MCF 10A (cell line): ENCODE measurements around the gene CSRNP3. TPM values are rescaled to one million over a fixed set of nuclear protein-coding genes. Genes with fewer than 3 reads are reported as not detected.

ENCODE experiments used
- BruUV-seq: library from RNA; stranded (reverse); fragments of 400-500 nt; replicated peaks from 2 replicates; lab custom pipeline; 2021; lab: Mats Ljungman, UMichigan
- CTCF ChIA-PET: fragments of 300-600 bp; sonication (Branson Sonifier 250); formaldehyde crosslinking; extraction: SDS; loops from one replicate; lab custom pipeline; 2021; ENCODE audit warnings: antibody characterized with exemption, inconsistent platforms; lab: Yijun Ruan, JAX
- POLR2A ChIA-PET: fragments of 300-600, 350-650 bp; sonication (Branson Sonifier 250); formaldehyde crosslinking; extraction: SDS; loops from one replicate; lab custom pipeline; 2020; ENCODE audit warnings: antibody characterized with exemption, inconsistent platforms; lab: Yijun Ruan, JAX
- DNase-seq: peaks from one replicate; pipeline ENCODE4 v3.0.0-alpha.2; 2018; ENCODE audit not compliant: unreplicated experiment
- H3K27ac Mint-ChIP-seq: one replicate; pipeline ENCODE4 v1.8.0; 2022; ENCODE audit warnings: mild to moderate bottlenecking, low read depth, mixed read lengths; ENCODE audit not compliant: unreplicated experiment
- H3K27me3 Mint-ChIP-seq: one replicate; pipeline ENCODE4 v1.8.0; 2022; ENCODE audit warnings: mixed read lengths; ENCODE audit not compliant: insufficient read depth, unreplicated experiment
- H3K36me3 Mint-ChIP-seq: one replicate; pipeline ENCODE4 v1.8.0; 2022; ENCODE audit warnings: mild to moderate bottlenecking, moderate library complexity, mixed read lengths; ENCODE audit not compliant: insufficient read depth, unreplicated experiment
- H3K4me1 Mint-ChIP-seq: one replicate; pipeline ENCODE4 v1.8.0; 2022; ENCODE audit warnings: mixed read lengths; ENCODE audit not compliant: insufficient read depth, unreplicated experiment
- H3K4me3 Mint-ChIP-seq: one replicate; pipeline ENCODE4 v1.8.0; 2022; ENCODE audit warnings: mild to moderate bottlenecking, moderate library complexity, mixed read lengths; ENCODE audit not compliant: unreplicated experiment
- H3K9me3 Mint-ChIP-seq: one replicate; pipeline ENCODE4 v1.8.0; 2022; ENCODE audit warnings: mixed read lengths; ENCODE audit not compliant: unreplicated experiment
- intact Hi-C: fragments of 100-400 bp; cut with micrococcal nuclease; formaldehyde crosslinking; loops from 2 replicates; pipeline ENCODE4 v1.14.1; 2022
- total RNA-seq: library from RNA; stranded (reverse); gene quantifications from 2 replicates; pipeline ENCODE4 v1.2.3, GENCODE V29; 2022
- TF ChIP-seq, protein P1 (sequence below): fragments of 200-600 bp; IDR thresholded peaks from one replicate; pipeline ENCODE4 v1.8.0; 2022; ENCODE audit warnings: antibody characterized with exemption, mild to moderate bottlenecking; ENCODE audit not compliant: unreplicated experiment

CSRNP3 gene
- total RNA-seq, 1 experiment from 2014 or later = 0.33 TPM

GRCh38 chr2:165571477-165571876, 102.0 kb downstream of the CSRNP3 start:
- TF ChIP-seq, protein P1, sequence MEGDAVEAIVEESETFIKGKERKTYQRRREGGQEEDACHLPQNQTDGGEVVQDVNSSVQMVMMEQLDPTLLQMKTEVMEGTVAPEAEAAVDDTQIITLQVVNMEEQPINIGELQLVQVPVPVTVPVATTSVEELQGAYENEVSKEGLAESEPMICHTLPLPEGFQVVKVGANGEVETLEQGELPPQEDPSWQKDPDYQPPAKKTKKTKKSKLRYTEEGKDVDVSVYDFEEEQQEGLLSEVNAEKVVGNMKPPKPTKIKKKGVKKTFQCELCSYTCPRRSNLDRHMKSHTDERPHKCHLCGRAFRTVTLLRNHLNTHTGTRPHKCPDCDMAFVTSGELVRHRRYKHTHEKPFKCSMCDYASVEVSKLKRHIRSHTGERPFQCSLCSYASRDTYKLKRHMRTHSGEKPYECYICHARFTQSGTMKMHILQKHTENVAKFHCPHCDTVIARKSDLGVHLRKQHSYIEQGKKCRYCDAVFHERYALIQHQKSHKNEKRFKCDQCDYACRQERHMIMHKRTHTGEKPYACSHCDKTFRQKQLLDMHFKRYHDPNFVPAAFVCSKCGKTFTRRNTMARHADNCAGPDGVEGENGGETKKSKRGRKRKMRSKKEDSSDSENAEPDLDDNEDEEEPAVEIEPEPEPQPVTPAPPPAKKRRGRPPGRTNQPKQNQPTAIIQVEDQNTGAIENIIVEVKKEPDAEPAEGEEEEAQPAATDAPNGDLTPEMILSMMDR = no peak
- Mint-ChIP-seq H3K27ac (no peak overlapping the region), H3K4me3 (no peak overlapping the region), H3K27me3 (peaks cover 89% of the 10 kb centered on the region), H3K4me1 (no peaks in the 10 kb centered on the region), H3K36me3 (no peaks in the 10 kb centered on the region), H3K9me3 (no peaks in the 10 kb centered on the region)
- BruUV-seq = no TSS peak
- POLR2A ChIA-PET = interaction anchor here (0.7 kb wide), 1 partner anchor 64 kb away, joined by 3 read pairs; no protein-coding TSS in a partner anchor
- DNase-seq = no peak
- intact Hi-C loops = no loop called here
- CTCF ChIA-PET = no interaction called here

GRCh38 chr2:165572151-165572550, 102.7 kb downstream of the CSRNP3 start:
- no TSS peak for BruUV-seq
- Mint-ChIP-seq H3K9me3 (no peaks in the 10 kb centered on the region), H3K4me3 (no peak overlapping the region), H3K27ac (no peak overlapping the region), H3K27me3 (peaks cover 86% of the 10 kb centered on the region), H3K36me3 (no peaks in the 10 kb centered on the region), H3K4me1 (no peaks in the 10 kb centered on the region)
- ChIA-PET POLR2A (no interaction called here), CTCF (interaction anchor here (0.5 to 0.6 kb wide), 2 partner anchors 212 to 269 kb away, joined by 3 read pairs; no protein-coding TSS in a partner anchor)
- TF ChIP-seq, protein P1 = no peak
- intact Hi-C loops = no loop called here
- no peak for DNase-seq

- no TSS peak for BruUV-seq
- no peaks in the 10 kb centered on the region for H3K36me3 Mint-ChIP-seq
- intact Hi-C loops = no loop called here
- H3K9me3 Mint-ChIP-seq = no peaks in the 10 kb centered on the region
- H3K4me1 Mint-ChIP-seq = no peaks in the 10 kb centered on the region
- TF ChIP-seq, protein P1 = no peak
- H3K4me3 Mint-ChIP-seq = peak overlapping the region; percentile 57
- POLR2A ChIA-PET = no interaction called here
- no peak overlapping the region for H3K27ac Mint-ChIP-seq
- H3K27me3 Mint-ChIP-seq = peaks cover 69% of the 10 kb centered on the region
- no peak for DNase-seq
- CTCF ChIA-PET = interaction anchor here (0.6 kb wide), 1 partner anchor 11 kb away, joined by 3 read pairs; no protein-coding TSS in a partner anchor
Observed at GRCh38 chr2:165573534-165574461, 104.3 kb downstream of the CSRNP3 start.

DNA sequence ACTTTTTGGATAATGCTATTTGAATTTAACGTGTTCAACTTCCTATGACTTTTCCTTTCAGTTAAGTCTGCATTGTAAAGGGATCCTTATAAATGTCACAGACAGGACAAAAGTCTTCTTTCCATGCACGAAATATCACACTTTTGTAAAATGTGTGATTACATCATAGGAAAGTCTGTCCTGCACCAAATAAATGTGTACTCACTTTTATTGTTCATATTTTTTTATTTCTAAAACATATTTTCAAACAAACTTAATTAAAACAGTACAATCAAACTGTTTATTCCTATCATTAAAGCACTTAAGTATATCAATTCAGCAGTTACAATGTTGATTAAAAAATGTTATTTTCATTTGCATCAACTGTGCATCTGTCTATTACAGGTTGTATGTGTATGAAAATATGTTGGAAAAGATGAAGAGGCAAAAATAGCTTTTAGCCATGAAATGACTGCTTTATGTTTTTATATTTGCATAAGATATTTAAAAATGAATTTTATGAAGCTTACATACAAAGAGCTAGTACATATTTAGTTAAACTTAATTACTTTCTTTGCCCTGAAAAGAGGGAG, 105.6 kb downstream of the CSRNP3 start:
- H3K4me3 Mint-ChIP-seq = no peak overlapping the region
- H3K9me3 Mint-ChIP-seq = no peaks in the 10 kb centered on the region
- TF ChIP-seq, protein P1 = no peak
- ChIA-PET CTCF (interaction anchor here (0.6 kb wide), 1 partner anchor 270 kb away, joined by 3 read pairs; no protein-coding TSS in a partner anchor), POLR2A (no interaction called here)
- BruUV-seq = no TSS peak
- no peak for DNase-seq
- H3K4me1 Mint-ChIP-seq = no peaks in the 10 kb centered on the region
- intact Hi-C loops = no loop called here
- no peaks in the 10 kb centered on the region for H3K36me3 Mint-ChIP-seq
- H3K27me3 Mint-ChIP-seq = peaks cover 57% of the 10 kb centered on the region
- no peak overlapping the region for H3K27ac Mint-ChIP-seq
